ENCODE measurements around the gene AKAP11.

GRCh38 chr13:42318570-42318969, 46.6 kb downstream of the AKAP11 start:
- TF ChIP-seq, protein P1, sequence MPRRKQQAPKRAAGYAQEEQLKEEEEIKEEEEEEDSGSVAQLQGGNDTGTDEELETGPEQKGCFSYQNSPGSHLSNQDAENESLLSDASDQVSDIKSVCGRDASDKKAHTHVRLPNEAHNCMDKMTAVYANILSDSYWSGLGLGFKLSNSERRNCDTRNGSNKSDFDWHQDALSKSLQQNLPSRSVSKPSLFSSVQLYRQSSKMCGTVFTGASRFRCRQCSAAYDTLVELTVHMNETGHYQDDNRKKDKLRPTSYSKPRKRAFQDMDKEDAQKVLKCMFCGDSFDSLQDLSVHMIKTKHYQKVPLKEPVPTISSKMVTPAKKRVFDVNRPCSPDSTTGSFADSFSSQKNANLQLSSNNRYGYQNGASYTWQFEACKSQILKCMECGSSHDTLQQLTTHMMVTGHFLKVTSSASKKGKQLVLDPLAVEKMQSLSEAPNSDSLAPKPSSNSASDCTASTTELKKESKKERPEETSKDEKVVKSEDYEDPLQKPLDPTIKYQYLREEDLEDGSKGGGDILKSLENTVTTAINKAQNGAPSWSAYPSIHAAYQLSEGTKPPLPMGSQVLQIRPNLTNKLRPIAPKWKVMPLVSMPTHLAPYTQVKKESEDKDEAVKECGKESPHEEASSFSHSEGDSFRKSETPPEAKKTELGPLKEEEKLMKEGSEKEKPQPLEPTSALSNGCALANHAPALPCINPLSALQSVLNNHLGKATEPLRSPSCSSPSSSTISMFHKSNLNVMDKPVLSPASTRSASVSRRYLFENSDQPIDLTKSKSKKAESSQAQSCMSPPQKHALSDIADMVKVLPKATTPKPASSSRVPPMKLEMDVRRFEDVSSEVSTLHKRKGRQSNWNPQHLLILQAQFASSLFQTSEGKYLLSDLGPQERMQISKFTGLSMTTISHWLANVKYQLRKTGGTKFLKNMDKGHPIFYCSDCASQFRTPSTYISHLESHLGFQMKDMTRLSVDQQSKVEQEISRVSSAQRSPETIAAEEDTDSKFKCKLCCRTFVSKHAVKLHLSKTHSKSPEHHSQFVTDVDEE (CRISPR knock-in tag; IDR thresholded peaks at IDR 0.05) = no peak
- TF ChIP-seq ZFP30 (CRISPR knock-in tag; IDR thresholded peaks at IDR 0.05) (no peak), ARNTL (CRISPR knock-in tag; IDR thresholded peaks at IDR 0.05; ENCODE audit: borderline replicate concordance, low read depth) (no peak), PPARA (CRISPR knock-in tag; IDR thresholded peaks at IDR 0.05; ENCODE audit: borderline replicate concordance) (no peak), ZFP3 (CRISPR knock-in tag; IDR thresholded peaks at IDR 0.05) (no peak), BACH2 (CRISPR knock-in tag; IDR thresholded peaks at IDR 0.05; ENCODE audit: borderline replicate concordance) (no peak), ZC3H10 (CRISPR knock-in tag; IDR thresholded peaks at IDR 0.05) (no peak), ISL1 (CRISPR knock-in tag; IDR thresholded peaks at IDR 0.05) (no peak)
- TF ChIP-seq, protein P2, sequence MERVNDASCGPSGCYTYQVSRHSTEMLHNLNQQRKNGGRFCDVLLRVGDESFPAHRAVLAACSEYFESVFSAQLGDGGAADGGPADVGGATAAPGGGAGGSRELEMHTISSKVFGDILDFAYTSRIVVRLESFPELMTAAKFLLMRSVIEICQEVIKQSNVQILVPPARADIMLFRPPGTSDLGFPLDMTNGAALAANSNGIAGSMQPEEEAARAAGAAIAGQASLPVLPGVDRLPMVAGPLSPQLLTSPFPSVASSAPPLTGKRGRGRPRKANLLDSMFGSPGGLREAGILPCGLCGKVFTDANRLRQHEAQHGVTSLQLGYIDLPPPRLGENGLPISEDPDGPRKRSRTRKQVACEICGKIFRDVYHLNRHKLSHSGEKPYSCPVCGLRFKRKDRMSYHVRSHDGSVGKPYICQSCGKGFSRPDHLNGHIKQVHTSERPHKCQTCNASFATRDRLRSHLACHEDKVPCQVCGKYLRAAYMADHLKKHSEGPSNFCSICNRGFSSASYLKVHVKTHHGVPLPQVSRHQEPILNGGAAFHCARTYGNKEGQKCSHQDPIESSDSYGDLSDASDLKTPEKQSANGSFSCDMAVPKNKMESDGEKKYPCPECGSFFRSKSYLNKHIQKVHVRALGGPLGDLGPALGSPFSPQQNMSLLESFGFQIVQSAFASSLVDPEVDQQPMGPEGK (CRISPR knock-in tag; IDR thresholded peaks at IDR 0.05; ENCODE audit: borderline replicate concordance) = no peak
- TF ChIP-seq, protein P3, sequence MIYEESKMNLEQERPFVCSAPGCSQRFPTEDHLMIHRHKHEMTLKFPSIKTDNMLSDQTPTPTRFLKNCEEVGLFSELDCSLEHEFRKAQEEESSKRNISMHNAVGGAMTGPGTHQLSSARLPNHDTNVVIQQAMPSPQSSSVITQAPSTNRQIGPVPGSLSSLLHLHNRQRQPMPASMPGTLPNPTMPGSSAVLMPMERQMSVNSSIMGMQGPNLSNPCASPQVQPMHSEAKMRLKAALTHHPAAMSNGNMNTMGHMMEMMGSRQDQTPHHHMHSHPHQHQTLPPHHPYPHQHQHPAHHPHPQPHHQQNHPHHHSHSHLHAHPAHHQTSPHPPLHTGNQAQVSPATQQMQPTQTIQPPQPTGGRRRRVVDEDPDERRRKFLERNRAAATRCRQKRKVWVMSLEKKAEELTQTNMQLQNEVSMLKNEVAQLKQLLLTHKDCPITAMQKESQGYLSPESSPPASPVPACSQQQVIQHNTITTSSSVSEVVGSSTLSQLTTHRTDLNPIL (CRISPR knock-in tag; IDR thresholded peaks at IDR 0.05; ENCODE audit: low read depth) = no peak
